Measurements from ENCODE around the gene RUNDC3A. TPM values are rescaled to one million over a fixed set of nuclear protein-coding genes. Genes with fewer than 3 reads are reported as not detected.

RUNDC3A gene
- total RNA-seq, 1 donor from 2014 or later, result 0.60 TPM

DNA sequence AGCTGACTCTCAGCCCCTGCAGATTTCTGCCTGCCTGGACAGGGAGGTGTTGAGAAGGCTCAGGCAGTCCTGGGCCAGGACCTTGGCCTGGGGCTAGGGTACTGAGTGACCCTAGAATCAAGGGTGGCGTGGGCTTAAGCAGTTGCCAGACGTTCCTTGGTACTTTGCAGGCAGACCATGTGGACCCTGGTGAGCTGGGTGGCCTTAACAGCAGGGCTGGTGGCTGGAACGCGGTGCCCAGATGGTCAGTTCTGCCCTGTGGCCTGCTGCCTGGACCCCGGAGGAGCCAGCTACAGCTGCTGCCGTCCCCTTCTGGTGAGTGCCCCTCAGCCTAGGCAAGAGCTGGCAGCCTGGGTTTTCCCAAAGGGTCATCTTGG lies 40.6 kb downstream of the RUNDC3A start:
- Mint-ChIP-seq H3K27ac (no peak overlapping the region), H3K9me3 (no peaks in the 10 kb centered on the region), H3K4me1 (peaks cover 16% of the 10 kb centered on the region), H3K27me3 (ENCODE audit: low read depth) (no peaks in the 10 kb centered on the region), H3K4me3 (no peak overlapping the region), H3K36me3 (peaks cover 5% of the 10 kb centered on the region)
- TF ChIP-seq, protein P1, sequence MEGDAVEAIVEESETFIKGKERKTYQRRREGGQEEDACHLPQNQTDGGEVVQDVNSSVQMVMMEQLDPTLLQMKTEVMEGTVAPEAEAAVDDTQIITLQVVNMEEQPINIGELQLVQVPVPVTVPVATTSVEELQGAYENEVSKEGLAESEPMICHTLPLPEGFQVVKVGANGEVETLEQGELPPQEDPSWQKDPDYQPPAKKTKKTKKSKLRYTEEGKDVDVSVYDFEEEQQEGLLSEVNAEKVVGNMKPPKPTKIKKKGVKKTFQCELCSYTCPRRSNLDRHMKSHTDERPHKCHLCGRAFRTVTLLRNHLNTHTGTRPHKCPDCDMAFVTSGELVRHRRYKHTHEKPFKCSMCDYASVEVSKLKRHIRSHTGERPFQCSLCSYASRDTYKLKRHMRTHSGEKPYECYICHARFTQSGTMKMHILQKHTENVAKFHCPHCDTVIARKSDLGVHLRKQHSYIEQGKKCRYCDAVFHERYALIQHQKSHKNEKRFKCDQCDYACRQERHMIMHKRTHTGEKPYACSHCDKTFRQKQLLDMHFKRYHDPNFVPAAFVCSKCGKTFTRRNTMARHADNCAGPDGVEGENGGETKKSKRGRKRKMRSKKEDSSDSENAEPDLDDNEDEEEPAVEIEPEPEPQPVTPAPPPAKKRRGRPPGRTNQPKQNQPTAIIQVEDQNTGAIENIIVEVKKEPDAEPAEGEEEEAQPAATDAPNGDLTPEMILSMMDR (IDR thresholded peaks at IDR 0.05; ENCODE audit: unreplicated experiment), result no peak
- no peak for DNase-seq (ENCODE audit: low spot score in 2 of 2, unreplicated experiment in 2 of 2)

DNA sequence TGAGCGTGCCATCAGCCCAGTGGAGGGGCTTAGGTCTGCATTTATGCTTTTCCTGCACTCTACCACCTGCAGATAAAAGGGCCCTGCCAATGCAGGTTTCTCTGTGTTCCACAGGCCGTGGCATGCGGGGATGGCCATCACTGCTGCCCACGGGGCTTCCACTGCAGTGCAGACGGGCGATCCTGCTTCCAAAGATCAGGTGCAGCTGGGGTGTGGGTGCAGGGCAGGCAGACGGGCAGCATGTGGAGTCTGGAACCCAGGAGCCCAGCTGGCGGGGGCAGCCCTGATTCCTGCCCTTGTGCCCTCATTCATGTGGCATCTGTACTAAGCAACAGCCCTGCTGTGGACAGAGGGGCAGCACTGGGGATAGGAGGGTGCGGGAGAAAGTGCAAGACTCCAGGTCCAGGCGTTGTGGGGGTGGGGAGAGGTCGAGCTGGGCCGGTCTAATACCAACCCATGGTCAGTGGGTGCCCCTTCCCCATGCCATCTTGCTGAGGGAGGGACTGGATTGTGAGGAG lies 41.2 kb downstream of the RUNDC3A start:
- TF ChIP-seq, protein P1 (IDR thresholded peaks at IDR 0.05; ENCODE audit: unreplicated experiment), result no peak
- no peak for DNase-seq (ENCODE audit: low spot score in 2 of 2, unreplicated experiment in 2 of 2)
- Mint-ChIP-seq H3K4me3 (no peak overlapping the region), H3K4me1 (peaks cover 16% of the 10 kb centered on the region), H3K36me3 (peaks cover 5% of the 10 kb centered on the region), H3K27ac (no peak overlapping the region), H3K9me3 (no peaks in the 10 kb centered on the region), H3K27me3 (ENCODE audit: low read depth) (no peaks in the 10 kb centered on the region)

- no peaks in the 10 kb centered on the region for H3K27me3 Mint-ChIP-seq (ENCODE audit: low read depth)
- H3K4me3 Mint-ChIP-seq, result no peak overlapping the region
- TF ChIP-seq, protein P1 (IDR thresholded peaks at IDR 0.05; ENCODE audit: unreplicated experiment), result peak; percentile 80
- no peak overlapping the region for H3K27ac Mint-ChIP-seq
- H3K9me3 Mint-ChIP-seq, result no peaks in the 10 kb centered on the region
- peaks cover 13% of the 10 kb centered on the region for H3K4me1 Mint-ChIP-seq
- peaks cover 5% of the 10 kb centered on the region for H3K36me3 Mint-ChIP-seq
- DNase-seq (ENCODE audit: low spot score in 2 of 2, unreplicated experiment in 2 of 2), result peak in 1 of 2 experiments; percentile 77
These were observed 42.4 kb downstream of the RUNDC3A start for GRCh38 chr17:44350733-44351226.

DNA sequence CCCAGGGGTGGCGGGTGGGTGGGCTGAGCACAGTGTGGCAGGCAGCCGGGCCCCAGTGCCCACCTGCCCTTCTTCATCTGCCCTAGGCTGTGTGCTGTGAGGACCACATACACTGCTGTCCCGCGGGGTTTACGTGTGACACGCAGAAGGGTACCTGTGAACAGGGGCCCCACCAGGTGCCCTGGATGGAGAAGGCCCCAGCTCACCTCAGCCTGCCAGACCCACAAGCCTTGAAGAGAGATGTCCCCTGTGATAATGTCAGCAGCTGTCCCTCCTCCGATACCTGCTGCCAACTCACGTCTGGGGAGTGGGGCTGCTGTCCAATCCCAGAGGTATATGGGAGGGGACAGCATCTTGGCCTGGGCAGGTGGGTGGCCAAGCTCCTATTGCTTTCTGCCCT lies 43.1 kb downstream of the RUNDC3A start:
- H3K4me1 Mint-ChIP-seq, result peaks cover 8% of the 10 kb centered on the region
- H3K27me3 Mint-ChIP-seq (ENCODE audit: low read depth), result no peaks in the 10 kb centered on the region
- H3K27ac Mint-ChIP-seq, result no peak overlapping the region
- peaks cover 5% of the 10 kb centered on the region for H3K36me3 Mint-ChIP-seq
- no peaks in the 10 kb centered on the region for H3K9me3 Mint-ChIP-seq
- H3K4me3 Mint-ChIP-seq, result no peak overlapping the region
- no peak for DNase-seq (ENCODE audit: low spot score in 2 of 2, unreplicated experiment in 2 of 2)
- TF ChIP-seq, protein P1 (IDR thresholded peaks at IDR 0.05; ENCODE audit: unreplicated experiment), result no peak

- Mint-ChIP-seq H3K27me3 (ENCODE audit: low read depth) (no peaks in the 10 kb centered on the region), H3K4me1 (peaks cover 8% of the 10 kb centered on the region), H3K36me3 (peaks cover 5% of the 10 kb centered on the region), H3K27ac (no peak overlapping the region), H3K4me3 (peak overlapping the region; percentile 49), H3K9me3 (no peaks in the 10 kb centered on the region)
- TF ChIP-seq, protein P1 (IDR thresholded peaks at IDR 0.05; ENCODE audit: unreplicated experiment), result no peak
- DNase-seq (ENCODE audit: low spot score in 2 of 2, unreplicated experiment in 2 of 2), result no peak
These were observed 43.8 kb downstream of the RUNDC3A start for GRCh38 chr17:44351961-44352827.

All from mesothelial cell of epicardium (in vitro differentiated cells).